Endothelial cell of umbilical vein (primary cell): Measurements from ENCODE around the gene BTG2. TPM values are rescaled to one million over a fixed set of nuclear protein-coding genes. Genes with fewer than 3 reads are reported as not detected.

Experiments used
- BruUV-seq: library from RNA; stranded (reverse); fragments of 400-500 nt; replicated peaks from 2 replicates; lab custom pipeline; 2021; lab: Mats Ljungman, UMichigan
- CTCF ChIA-PET: fragments of 300-600, 350-600 bp; sonication (Branson Sonifier 250); formaldehyde crosslinking; loops from one replicate; lab custom pipeline; 2021; ENCODE audit warnings: antibody characterized with exemption, inconsistent platforms; lab: Charles Lee
- POLR2A ChIA-PET: fragments of 300-600, 350-600 bp; sonication (Branson Sonifier 250); formaldehyde crosslinking; loops from one replicate; lab custom pipeline; 2021; ENCODE audit warnings: antibody characterized with exemption, inconsistent platforms; lab: Charles Lee
- DNase-seq: peaks from one replicate; pipeline ENCODE4 v3.0.0-alpha.2; 2011; ENCODE audit warnings: low read depth, low spot score
- FAIRE-seq: peaks from 2 replicates; lab custom pipeline; 2011; peaks lifted over from hg19 to GRCh38; lab: Jason Lieb, UNC
- H2AFZ ChIP-seq: 2 replicates; pipeline ENCODE4 v1.6.0; 2012; ENCODE audit warnings: low read depth, low read length, control low read depth, inconsistent platforms
- H3K27ac ChIP-seq: 2 replicates; pipeline ENCODE4 v1.5.1; 2011; ENCODE audit warnings: low read depth, mild to moderate bottlenecking, control low read depth, low read length, moderate library complexity; ENCODE audit not compliant: insufficient read depth
- H3K27me3 ChIP-seq, 2 experiments: 2 replicates each; pipeline versions ENCODE4 v1.6.0 to v1.6.1; 2011; ENCODE audit warnings: low read length in 2 of 2, mixed read lengths in 1 of 2; ENCODE audit not compliant: control insufficient read depth in 2 of 2, insufficient read depth in 2 of 2
- H3K36me3 ChIP-seq, 2 experiments: 2 replicates in 1 of 2; 3 replicates in 1 of 2; pipeline ENCODE4 v1.5.1; 2011; ENCODE audit warnings: low read length in 2 of 2, mild to moderate bottlenecking in 1 of 2, moderate library complexity in 1 of 2; ENCODE audit not compliant: control insufficient read depth in 2 of 2, insufficient read depth in 2 of 2; ENCODE audit errors: extremely low read depth in 1 of 2
- H3K4me1 ChIP-seq: 3 replicates; pipeline ENCODE4 v1.5.1; 2011; ENCODE audit warnings: mild to moderate bottlenecking, low read length; ENCODE audit not compliant: control insufficient read depth, insufficient read depth; ENCODE audit errors: extremely low read depth
- H3K4me2 ChIP-seq: 2 replicates; pipeline ENCODE4 v1.6.1; 2011; ENCODE audit warnings: low read length, control low read depth, mixed read lengths; ENCODE audit not compliant: insufficient read depth
- H3K4me3 ChIP-seq, 3 experiments: fragments of 200-600 bp in 1 of 3; sonication (generic), shearing (Covaris generic) in 1 of 3; replicated peaks in 1 of 3; 2 replicates each; pipeline ENCODE4 v1.5.1; 2011 to 2016; ENCODE audit warnings: control low read depth in 3 of 3, low read length in 3 of 3, mild to moderate bottlenecking in 2 of 3, inconsistent platforms in 1 of 3, low read depth in 1 of 3, moderate library complexity in 1 of 3; ENCODE audit not compliant: insufficient read depth in 1 of 3
- H3K79me2 ChIP-seq: 2 replicates; pipeline ENCODE4 v1.6.0; 2012; ENCODE audit warnings: low read length, inconsistent platforms; ENCODE audit not compliant: control insufficient read depth, insufficient read depth
- H3K9ac ChIP-seq: replicated peaks from 2 replicates; pipeline ENCODE3; 2011; ENCODE audit warnings: low read length, control low read depth; ENCODE audit not compliant: insufficient read depth; ENCODE audit errors: extremely low read depth
- H3K9me1 ChIP-seq: replicated peaks from 3 replicates; pipeline ENCODE4 v1.6.0; 2011; ENCODE audit warnings: mild to moderate bottlenecking, low read length; ENCODE audit not compliant: control insufficient read depth, insufficient read depth; ENCODE audit errors: extremely low read depth
- H3K9me3 ChIP-seq: replicated peaks from 2 replicates; pipeline ENCODE4 v1.5.1; 2012; ENCODE audit warnings: low read length, inconsistent platforms; ENCODE audit not compliant: control insufficient read depth, insufficient read depth
- H4K20me1 ChIP-seq: replicated peaks from 2 replicates; pipeline ENCODE3; 2011; ENCODE audit warnings: mild to moderate bottlenecking, low read length; ENCODE audit not compliant: control insufficient read depth, insufficient read depth; ENCODE audit errors: extremely low read depth
- CTCF ChIP-seq, 2 donors: IDR thresholded peaks; 1 replicate in 1 of 2; 2 replicates in 1 of 2; pipeline ENCODE4 v1.5.1; 2011; ENCODE audit warnings: low read length in 2 of 2, mild to moderate bottlenecking in 2 of 2, moderate library complexity in 2 of 2, control low read depth in 1 of 2, inconsistent platforms in 1 of 2, low read depth in 1 of 2; ENCODE audit not compliant: insufficient read depth in 1 of 2; ENCODE audit errors: extremely low read depth in 1 of 2
- FOS ChIP-seq: IDR thresholded peaks from 2 replicates; pipeline ENCODE4 v1.6.1; 2011; ENCODE audit warnings: mild to moderate bottlenecking, low read length, moderate library complexity, borderline replicate concordance; ENCODE audit not compliant: insufficient read depth
- GATA2 ChIP-seq: IDR thresholded peaks from 2 replicates; pipeline ENCODE4 v1.7.0; 2011; ENCODE audit warnings: low read depth, mild to moderate bottlenecking, moderate library complexity, mixed read lengths, low read length; ENCODE audit not compliant: insufficient read length, insufficient read depth
- MAX ChIP-seq: IDR thresholded peaks from 2 replicates; pipeline ENCODE4 v1.6.1; 2011; ENCODE audit not compliant: insufficient read depth, insufficient read length
- POLR2A ChIP-seq: IDR thresholded peaks from 2 replicates; pipeline ENCODE4 v1.6.1; 2012; ENCODE audit warnings: low read depth, mild to moderate bottlenecking, control low read depth, low read length
- POLR2AphosphoS5 ChIP-seq: IDR thresholded peaks from 2 replicates; pipeline ENCODE4 v1.6.1; 2012; ENCODE audit warnings: low read depth, mild to moderate bottlenecking, control low read depth, low read length, moderate library complexity; ENCODE audit not compliant: insufficient read depth
- dilution Hi-C: fragments of 300-500 bp; cut with MboI; formaldehyde crosslinking; loops from one replicate; pipeline ENCODE4 v1.15.0; 2019; ENCODE audit warnings: low sequenced_read_pairs; ENCODE audit not compliant: extremely low pct_ligation_motif_present
- intact Hi-C: fragments of 100-400 bp; cut with micrococcal nuclease; formaldehyde crosslinking; loops from one replicate; pipeline ENCODE4 v1.10.0; 2022
- polyA plus RNA-seq, 4 experiments: library from polyadenylated mRNA; depleted of rRNA in 3 of 4; stranded (reverse) in 3 of 4; unstranded in 1 of 4; fragments of >200 nt; gene quantifications; 2 replicates each; pipeline versions ENCODE4 v1.2.1 to v1.2.3, GENCODE V29; 2011 to 2012; ENCODE audit warnings: missing spikeins in 1 of 4
- total RNA-seq: library from RNA; stranded (reverse); gene quantifications from 2 replicates; pipeline ENCODE4 v1.2.3, GENCODE V29; 2021

BTG2 gene
- total and polyA plus RNA-seq, 2 donors (not counting 3 experiments of a cell fraction or from before 2014, with no cell fraction given), result 35.6 to 50.1 TPM

GRCh38 chr1:203324105-203325025, 19.0 kb downstream of the BTG2 start:
- Histone ChIP-seq H3K9me1 (no peaks in the 10 kb centered on the region), H3K4me2 (no peak overlapping the region), H3K36me3 (no peaks in the 10 kb centered on the region), H3K4me1 (peaks cover 31% of the 10 kb centered on the region), H3K9ac (no peak overlapping the region), H3K27me3 (peaks cover 5 to 23% of the 10 kb centered on the region in 2 experiments), H3K27ac (no peak overlapping the region), H3K79me2 (no peaks in the 10 kb centered on the region), H4K20me1 (no peaks in the 10 kb centered on the region), H3K4me3 (no peak overlapping the region), H2AFZ (no peak overlapping the region), H3K9me3 (no peaks in the 10 kb centered on the region)
- intact Hi-C loops, result loop anchor here (10.0 kb wide), 1 partner anchor 290 kb away; no protein-coding TSS in a partner anchor
- ChIA-PET CTCF (interaction anchor here (1.0 to 30.6 kb wide), 4 partner anchors 14 to 52 kb away, joined by 3 to 1014 read pairs (median 70); no protein-coding TSS in a partner anchor), POLR2A (interaction anchor here (8.6 kb wide), 1 partner anchor 17 kb away, joined by 115 read pairs; the partner anchor contains the start of gene BTG2)
- no TSS peak for BruUV-seq
- TF ChIP-seq CTCF (IDR thresholded peaks at IDR 0.05; ENCODE audit: extremely low read depth in 1 of 2, insufficient read depth in 1 of 2, low read depth in 1 of 2, low read length in 2 of 2) (no peak), FOS (no peak), MAX (no peak), POLR2AphosphoS5 (no peak), POLR2A (no peak), GATA2 (no peak)
- no peak for DNase-seq
- dilution Hi-C loops, result no loop called here
- FAIRE-seq, result no peak
